ENCODE data around the gene AVPR2. TPM values are rescaled to one million over a fixed set of nuclear protein-coding genes. Genes with fewer than 3 reads are reported as not detected.

AVPR2 gene
- total RNA-seq, 1 experiment from 2014 or later: 10.6 TPM

Other genes starting within 250 kb of the AVPR2 start
- gene PNCK, start 230.9 kb upstream of the AVPR2 start, total RNA-seq (2021; ENCODE audit: unreplicated experiment): 2.3 TPM
- 125 TPM for gene SLC6A8, start 216.7 kb upstream of the AVPR2 start, total RNA-seq (2021; ENCODE audit: unreplicated experiment)
- gene BCAP31, start 180.3 kb upstream of the AVPR2 start, total RNA-seq (2021; ENCODE audit: unreplicated experiment): 432 TPM
- 86.6 TPM for gene ABCD1, start 179.8 kb upstream of the AVPR2 start, total RNA-seq (2021; ENCODE audit: unreplicated experiment)
- 14.3 TPM for gene PLXNB3, start 140.4 kb upstream of the AVPR2 start, total RNA-seq (2021; ENCODE audit: unreplicated experiment)
- 1.6 TPM for gene SRPK3, start 123.6 kb upstream of the AVPR2 start, total RNA-seq (2021; ENCODE audit: unreplicated experiment)
- gene IDH3G, start 110.3 kb upstream of the AVPR2 start, total RNA-seq (2021; ENCODE audit: unreplicated experiment): 89.4 TPM
- 504 TPM for gene SSR4, start 110.0 kb upstream of the AVPR2 start, total RNA-seq (2021; ENCODE audit: unreplicated experiment)
- gene PDZD4, start 74.1 kb upstream of the AVPR2 start, total RNA-seq (2021; ENCODE audit: unreplicated experiment): 37.2 TPM
- gene L1CAM, start 18.5 kb upstream of the AVPR2 start, total RNA-seq (2021; ENCODE audit: unreplicated experiment): 819 TPM
- 225 TPM for gene ARHGAP4, start 21.6 kb downstream of the AVPR2 start, total RNA-seq (2021; ENCODE audit: unreplicated experiment)
- 246 TPM for gene NAA10, start 30.4 kb downstream of the AVPR2 start, total RNA-seq (2021; ENCODE audit: unreplicated experiment)
- gene RENBP, start 40.0 kb downstream of the AVPR2 start, total RNA-seq (2021; ENCODE audit: unreplicated experiment): 0.62 TPM
- gene HCFC1, start 67.1 kb downstream of the AVPR2 start, total RNA-seq (2021; ENCODE audit: unreplicated experiment): 113 TPM
- 15.7 TPM for gene TMEM187, start 68.1 kb downstream of the AVPR2 start, total RNA-seq (2021; ENCODE audit: unreplicated experiment)
- gene IRAK1, start 115.2 kb downstream of the AVPR2 start, total RNA-seq (2021; ENCODE audit: unreplicated experiment): 432 TPM
- gene MECP2, start 193.0 kb downstream of the AVPR2 start, total RNA-seq (2021; ENCODE audit: unreplicated experiment): 88.9 TPM
- not detected for gene OPN1LW, start 239.6 kb downstream of the AVPR2 start, total RNA-seq (2021; ENCODE audit: unreplicated experiment)